H1 (cell line): Measurements from ENCODE around the gene TLCD3A. TPM values are rescaled to one million over a fixed set of nuclear protein-coding genes. Genes with fewer than 3 reads are reported as not detected.
A peak's percentile ranks its signal among the peaks of the same experiment; 100 is the strongest.

ENCODE experiments used
- CTBP2 ChIP-seq: IDR thresholded peaks from 2 replicates; pipeline ENCODE4 v1.7.0; 2011; ENCODE audit warnings: borderline replicate concordance, mild to moderate bottlenecking, moderate library complexity, mixed read lengths, low read length; ENCODE audit not compliant: insufficient read depth, insufficient read length
- MAX ChIP-seq: IDR thresholded peaks from 2 replicates; pipeline ENCODE4 v1.6.1; 2012; ENCODE audit warnings: inconsistent platforms
- POLR2A ChIP-seq, 2 experiments: IDR thresholded peaks; 1 replicate in 1 of 2; 2 replicates in 1 of 2; pipeline ENCODE4 v1.6.1; 2011; ENCODE audit warnings: low read depth in 2 of 2, low read length in 2 of 2, mild to moderate bottlenecking in 2 of 2; ENCODE audit errors: control extremely low read depth in 1 of 2
- TAF1 ChIP-seq: IDR thresholded peaks from 2 replicates; pipeline ENCODE4 v1.6.1; 2011; ENCODE audit warnings: mild to moderate bottlenecking, low read depth, low read length
- polyA plus RNA-seq, 7 experiments: library from polyadenylated mRNA; depleted of rRNA in 3 of 7; stranded (reverse) in 5 of 7; unstranded in 2 of 7; fragments of >200 nt in 5 of 7; fragments of 200-250 nt in 2 of 7; gene quantifications; 1 replicate in 5 of 7; 2 replicates in 1 of 7; 4 replicates in 1 of 7; pipeline versions ENCODE4 v1.2.1 to v1.2.3, GENCODE V29; 2011 to 2013; ENCODE audit warnings: missing spikeins in 2 of 7, mixed read lengths in 2 of 7
- total RNA-seq: library from RNA; stranded (reverse); fragmentation: NEBNext Ultra II Directional; extraction: Animal tissue kit (Norgen Biotek cat#: 25700); gene quantifications from 2 replicates; pipeline ENCODE4 v1.2.1, GENCODE V29; 2021

The TLCD3A gene
- total and polyA plus RNA-seq, 2 of the 8 experiments (the other 6 are each of a cell fraction or from before 2014, with no cell fraction given) = 26.1 to 48.8 TPM

GRCh38 chr17:751269-752001, 19.0 kb downstream of the TLCD3A start (continued):
- TF ChIP-seq CTBP2 (no peak), TAF1 (no peak), POLR2A (IDR thresholded peaks at IDR 0.05; ENCODE audit: control extremely low read depth in 1 of 2, low read depth in 2 of 2, low read length in 2 of 2) (no peak), MAX (peak; percentile 35; the same call in 1 of the 2 replicates)
